Measurements from ENCODE around the gene TWIST2.

TWIST2 gene

DNA sequence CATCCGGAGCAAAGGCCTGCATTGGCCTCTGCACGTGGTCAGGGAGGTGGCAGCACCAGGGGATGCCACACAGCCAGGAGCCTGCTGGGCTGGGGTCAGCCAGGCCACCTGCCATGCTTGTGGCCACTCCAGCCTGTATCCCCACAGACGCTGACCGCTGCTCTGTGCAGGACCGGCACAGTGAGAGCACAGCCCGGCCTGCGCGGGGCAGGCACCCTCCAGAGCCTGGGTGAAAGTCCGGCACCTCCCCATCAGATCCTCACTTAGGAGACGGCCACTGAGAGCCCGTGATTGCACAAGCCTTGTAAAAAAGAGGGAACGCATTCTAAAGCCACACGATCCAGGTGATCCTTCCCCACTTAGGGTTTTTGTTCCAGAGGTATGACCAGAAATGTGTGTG is 42.2 kb downstream of the TWIST2 start:
- DNase-seq (ENCODE audit: low read depth in 2 of 2), result no peak

- DNase-seq (ENCODE audit: low read depth in 2 of 2), result no peak
Observed at GRCh38 chr2:238890618-238891456, 43.0 kb downstream of the TWIST2 start.

DNA sequence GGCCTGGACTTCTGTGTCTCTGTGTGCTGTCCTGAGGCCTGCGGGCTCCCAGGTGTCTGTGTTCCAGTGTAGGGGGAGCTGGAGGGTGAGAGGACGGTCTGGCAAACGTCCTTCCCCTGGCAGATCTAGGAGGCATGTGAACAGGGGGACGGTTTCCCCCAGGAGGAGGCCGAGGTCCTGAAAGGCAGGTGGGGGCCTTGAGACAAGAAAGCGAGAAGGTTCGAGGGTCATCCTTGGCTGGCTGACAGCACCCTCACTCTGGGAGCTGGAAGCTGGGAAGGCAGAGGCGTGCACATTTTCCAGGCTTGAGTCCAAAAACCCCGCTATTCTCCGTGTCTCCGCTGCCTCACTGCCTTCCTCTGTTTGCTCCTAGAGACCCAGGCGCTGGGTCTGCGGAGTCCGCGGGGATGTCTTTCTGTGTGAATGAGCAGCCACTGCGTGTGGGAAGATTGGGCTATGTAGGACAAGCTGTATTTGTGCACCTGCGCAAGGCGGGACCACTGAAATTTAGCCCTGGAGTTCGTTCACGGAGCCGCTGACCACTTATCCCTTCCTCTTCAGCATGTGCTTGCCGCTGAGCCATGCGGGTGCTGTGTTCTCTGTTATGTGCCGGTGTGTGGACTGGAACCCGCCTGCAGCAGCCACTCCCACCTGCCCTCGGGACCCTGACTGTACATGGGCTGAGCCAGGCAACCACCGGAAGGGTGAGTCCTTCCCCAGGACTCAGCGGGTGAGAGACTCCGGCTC is 43.7 kb downstream of the TWIST2 start:
- no peak for DNase-seq (ENCODE audit: low read depth in 2 of 2)

GRCh38 chr2:238892204-238892500 is 44.3 kb downstream of the TWIST2 start:
- DNase-seq (ENCODE audit: low read depth in 2 of 2), result no peak

DNA sequence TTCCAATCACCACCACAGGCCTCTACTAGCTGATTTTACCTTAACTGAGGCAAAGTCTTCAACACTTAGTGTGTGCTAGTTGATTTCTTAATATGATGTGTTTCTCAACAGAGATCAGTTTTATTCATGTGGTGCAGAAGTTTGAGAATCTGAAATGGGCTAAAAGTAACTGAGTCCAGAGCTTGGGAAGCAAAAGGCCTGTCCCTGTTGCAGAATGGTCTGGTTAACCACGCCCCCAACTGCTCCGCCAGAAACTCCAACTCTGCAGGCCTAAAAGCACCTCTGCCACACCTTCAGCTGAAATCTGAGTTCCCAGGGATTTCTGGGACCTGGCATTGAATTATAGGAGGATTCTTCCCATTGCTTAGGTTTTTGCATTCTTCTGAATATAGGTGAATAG is 44.9 kb downstream of the TWIST2 start:
- no peak for DNase-seq (ENCODE audit: low read depth in 2 of 2)

DNA sequence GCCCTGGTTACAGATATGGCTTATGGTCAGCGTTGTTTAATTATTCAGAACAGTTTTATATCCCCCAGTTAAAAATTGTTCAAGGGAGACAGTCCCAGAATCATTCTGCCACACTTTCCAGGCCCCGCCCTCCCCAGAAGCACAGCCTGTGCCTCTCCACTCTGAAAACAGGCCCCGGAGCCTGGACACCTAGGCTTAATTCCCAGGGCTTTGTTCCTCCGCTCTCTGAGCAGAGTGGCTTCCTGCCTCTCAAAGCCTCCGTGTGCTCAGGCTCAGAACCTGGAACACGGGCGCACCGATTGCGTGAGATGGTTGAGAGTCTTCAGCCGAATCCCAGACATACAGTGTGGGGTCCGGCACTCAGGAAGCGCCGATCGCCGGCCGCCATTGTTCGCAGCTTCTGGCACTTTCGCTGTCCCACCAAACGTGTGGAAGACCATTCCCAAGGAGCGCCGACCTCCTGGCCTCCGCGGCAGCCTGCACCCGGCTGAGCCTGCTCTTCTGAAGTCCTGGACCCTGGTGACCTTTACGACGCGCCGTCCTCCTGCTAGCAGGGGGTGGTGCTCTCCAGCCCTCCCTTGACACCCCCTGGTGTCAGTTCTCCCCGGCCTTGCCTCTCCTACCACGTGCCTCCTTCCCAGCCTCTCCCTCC is 45.6 kb downstream of the TWIST2 start:
- DNase-seq (ENCODE audit: low read depth in 2 of 2), result no peak

DNA sequence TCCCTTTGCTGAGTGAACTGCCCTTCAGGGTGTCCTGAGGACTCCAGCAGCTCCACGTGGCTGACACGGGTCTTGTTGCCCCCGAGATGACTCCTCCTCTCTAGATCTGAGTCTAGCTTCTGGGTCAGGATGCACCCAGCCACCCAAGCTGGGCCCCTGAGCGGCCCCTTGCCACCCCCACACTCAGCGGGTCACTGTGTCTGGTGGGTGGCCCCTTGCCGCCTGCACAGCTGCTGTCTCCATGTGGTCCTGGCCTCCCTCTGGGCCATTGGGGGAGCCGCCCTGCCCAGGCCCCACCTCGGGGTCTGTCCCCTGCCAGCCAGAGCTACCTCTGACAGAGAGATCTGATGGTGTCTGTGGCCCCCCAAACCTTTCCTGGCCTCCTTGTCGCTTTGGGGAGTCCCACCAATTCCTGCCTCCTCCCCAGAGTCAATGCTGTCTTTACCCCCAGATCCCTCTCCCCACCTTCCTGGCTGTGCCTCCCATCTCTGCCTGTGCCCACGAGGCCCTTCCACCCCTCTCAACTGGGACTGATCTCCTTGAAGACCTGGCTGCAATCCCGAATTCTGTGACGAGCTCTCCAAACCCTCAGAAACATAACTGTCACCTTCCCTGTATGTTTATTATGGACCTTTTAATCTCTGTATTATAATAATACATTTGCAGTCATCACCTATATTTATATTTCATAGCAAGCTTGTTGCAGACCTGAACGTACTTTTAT is 46.5 kb downstream of the TWIST2 start:
- DNase-seq (ENCODE audit: low read depth in 2 of 2), result no peak

GRCh38 chr2:238894950-238895298 is 47.0 kb downstream of the TWIST2 start:
- no peak for DNase-seq (ENCODE audit: low read depth in 2 of 2)

DNA sequence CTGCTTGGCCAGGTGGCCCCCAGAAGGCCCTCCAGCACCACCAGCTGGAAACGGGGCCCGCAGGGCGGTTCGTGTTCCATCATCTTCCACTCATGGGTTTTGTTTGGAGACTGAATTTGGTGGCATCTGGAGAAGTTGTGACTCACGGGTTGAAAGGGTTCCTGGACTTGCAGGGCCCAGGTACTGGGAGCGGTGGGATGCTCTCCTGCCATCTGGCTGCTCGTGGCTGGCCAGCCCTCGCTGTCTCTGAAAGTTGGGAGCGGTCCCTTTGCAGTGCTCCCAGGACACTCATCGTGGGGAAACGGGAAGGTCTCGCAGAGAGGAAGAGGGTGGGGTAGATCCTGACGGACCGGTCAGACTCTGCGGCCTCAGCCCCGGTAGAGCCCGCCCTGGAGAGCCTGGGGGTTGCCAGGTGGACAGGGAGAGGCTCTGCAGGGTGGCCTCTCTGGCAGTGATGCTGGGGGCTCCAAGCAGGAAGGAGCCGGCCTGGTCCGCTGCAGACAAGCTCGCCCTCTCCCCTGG is 47.5 kb downstream of the TWIST2 start:
- DNase-seq (ENCODE audit: low read depth in 2 of 2), result no peak

DNA sequence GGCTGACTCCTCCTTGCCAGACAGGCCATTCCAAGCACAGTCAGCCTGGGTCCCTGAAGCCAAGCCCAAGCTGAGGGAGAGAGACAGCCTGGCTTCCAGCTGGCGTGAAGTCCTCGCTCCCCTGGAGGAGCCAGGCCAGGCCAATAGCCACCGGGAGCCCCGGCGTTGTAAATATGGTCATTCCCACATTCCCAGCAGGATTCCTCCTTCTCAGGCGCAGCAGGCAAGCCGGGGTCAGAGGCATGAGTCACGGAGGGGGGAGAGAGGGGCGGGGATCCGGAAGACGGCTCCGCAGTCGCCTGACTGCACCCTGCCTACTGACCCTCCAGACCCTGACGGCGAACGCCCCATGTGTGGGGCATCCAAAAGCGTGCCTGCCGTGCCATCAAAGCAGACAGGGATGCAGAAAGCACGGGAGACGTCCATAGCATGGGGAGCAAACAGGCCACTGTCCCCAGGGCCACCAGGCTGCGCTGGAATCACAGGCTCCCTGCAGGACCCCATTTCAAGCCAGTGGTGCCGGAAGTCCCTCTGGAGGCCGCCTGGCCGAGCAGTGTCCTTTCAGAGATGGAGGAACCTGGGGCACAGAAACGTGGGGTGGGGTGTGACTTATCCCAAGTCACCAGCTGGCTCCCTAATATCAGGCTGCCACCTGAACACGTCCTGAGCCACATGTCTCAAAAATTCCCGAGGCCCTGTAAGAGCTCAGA is 48.2 kb downstream of the TWIST2 start:
- DNase-seq (ENCODE audit: low read depth in 2 of 2), result no peak

DNA sequence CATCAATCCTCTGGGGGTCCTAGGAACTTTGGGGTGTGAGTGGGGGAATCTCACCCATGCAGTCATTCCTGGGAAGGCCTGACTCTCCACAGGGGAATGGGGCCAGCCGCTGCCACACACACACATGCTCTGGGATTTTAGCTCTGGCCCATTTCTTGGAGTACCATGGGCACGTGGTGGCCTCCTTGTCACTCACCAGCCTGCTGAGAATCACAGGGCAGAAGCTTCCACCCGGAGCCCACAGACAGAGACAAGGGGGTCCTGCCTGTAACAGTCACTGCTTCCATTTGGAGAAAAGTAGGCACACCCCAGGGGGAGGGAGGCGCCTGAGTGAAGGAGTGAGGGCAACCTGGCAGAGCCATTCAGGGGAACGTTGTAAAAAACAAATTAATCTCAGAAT is 48.8 kb downstream of the TWIST2 start:
- no peak for DNase-seq (ENCODE audit: low read depth in 2 of 2)

DNA sequence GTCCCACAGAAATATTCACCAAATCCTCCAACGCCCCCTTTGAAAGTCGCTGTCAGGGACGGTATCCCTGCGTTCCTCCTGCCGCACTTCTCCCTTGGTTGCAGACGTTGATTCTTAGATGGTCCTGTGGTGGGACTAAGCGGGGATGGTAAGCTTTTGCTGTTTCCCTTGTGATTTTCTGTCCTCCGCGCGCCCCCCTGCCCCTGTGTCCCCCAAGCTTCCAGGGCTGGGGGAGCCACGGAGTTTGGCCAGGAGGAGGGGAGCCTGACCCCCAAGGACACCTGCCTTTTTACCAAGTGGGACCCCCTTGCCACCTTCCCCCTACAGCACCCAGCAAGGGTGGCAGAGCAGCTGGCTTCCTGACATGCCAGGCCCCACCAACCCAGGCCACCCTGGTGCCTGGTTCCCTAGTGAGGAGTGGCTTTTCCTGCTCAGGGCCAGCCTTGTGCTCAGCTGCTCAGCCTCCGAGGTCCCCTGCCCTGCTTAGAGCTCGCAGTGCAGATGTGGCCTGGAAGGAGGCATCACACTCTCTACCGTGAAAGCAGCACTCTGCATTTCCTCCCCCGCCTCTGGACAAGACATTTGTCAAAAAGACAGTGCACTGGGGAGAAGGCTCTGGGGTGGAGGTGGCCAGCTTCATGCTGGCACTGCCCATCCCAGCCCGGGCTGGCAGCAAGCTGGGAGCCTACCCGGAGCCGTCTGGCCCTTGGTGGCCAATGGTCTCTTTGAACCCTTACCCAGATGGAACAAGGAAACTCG is 49.4 kb downstream of the TWIST2 start:
- no peak for DNase-seq (ENCODE audit: low read depth in 2 of 2)

GRCh38 chr2:238897911-238898311 is 50.0 kb downstream of the TWIST2 start:
- no peak for DNase-seq (ENCODE audit: low read depth in 2 of 2)

- DNase-seq (ENCODE audit: low read depth in 2 of 2), result no peak
Observed at GRCh38 chr2:238898534-238899281, 50.8 kb downstream of the TWIST2 start.

- no peak for DNase-seq (ENCODE audit: low read depth in 2 of 2)
Observed at GRCh38 chr2:238899386-238899785, 51.5 kb downstream of the TWIST2 start.

DNA sequence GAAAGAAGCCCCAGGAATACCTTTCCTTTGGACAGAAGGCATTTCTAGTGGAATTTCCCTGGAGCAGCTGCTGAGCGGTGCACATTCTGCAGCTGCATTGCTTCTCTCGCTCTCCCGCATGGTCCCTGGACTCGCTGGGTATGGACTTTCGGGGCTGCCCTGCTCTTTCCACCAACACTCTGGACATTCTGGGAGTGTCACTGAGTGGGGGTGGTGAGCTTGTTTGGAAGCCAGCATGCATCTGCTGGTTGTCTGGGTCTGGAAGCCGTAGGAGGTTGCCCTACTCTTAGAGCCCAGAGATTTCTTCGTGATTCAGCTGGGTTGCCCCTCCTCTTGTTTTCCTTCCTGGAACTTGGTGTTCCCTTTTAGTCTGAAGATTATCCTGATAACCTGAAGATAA is 52.6 kb downstream of the TWIST2 start:
- no peak for DNase-seq (ENCODE audit: low read depth in 2 of 2)

- DNase-seq (ENCODE audit: low read depth in 2 of 2), result no peak
Observed at GRCh38 chr2:238901461-238902057, 53.7 kb downstream of the TWIST2 start.

DNA sequence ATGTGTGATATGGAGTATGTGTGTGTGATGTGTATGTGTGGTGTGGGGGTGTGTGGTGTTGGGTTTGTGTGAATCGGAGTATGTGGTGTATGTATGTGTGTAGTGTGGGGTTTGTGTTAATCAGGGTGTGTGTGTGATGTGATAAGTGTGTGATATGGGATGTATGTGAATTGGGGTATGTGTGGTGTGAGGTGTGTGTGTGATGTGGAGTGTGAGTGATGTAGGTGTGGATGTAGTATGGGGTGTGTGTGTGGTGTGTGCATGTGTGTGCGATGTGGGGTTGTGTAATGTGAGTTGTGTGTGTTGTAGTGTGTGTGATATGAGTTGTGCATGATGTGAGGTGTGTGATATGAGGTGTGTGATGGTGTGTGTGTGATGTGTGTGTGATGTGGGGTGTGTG is 54.4 kb downstream of the TWIST2 start:
- DNase-seq (ENCODE audit: low read depth in 2 of 2), result no peak

- DNase-seq (ENCODE audit: low read depth in 2 of 2), result no peak
Observed at GRCh38 chr2:238903141-238903540, 55.3 kb downstream of the TWIST2 start.

GRCh38 chr2:238904177-238904576 is 56.3 kb downstream of the TWIST2 start:
- DNase-seq (ENCODE audit: low read depth in 2 of 2), result no peak

Measured in stimulated activated CD4-positive, alpha-beta T cell treated with anti-CD3 and anti-CD28 coated beads, Interleukin-1b, Interleukin-23, amount 100 ng/mL, for 4 hours (primary cell).